Left renal pelvis (tissue), 4 donors: ENCODE data around the gene PANK1. TPM values are rescaled to one million over a fixed set of nuclear protein-coding genes. Genes with fewer than 3 reads are reported as not detected.

Experiments
- DNase-seq, 4 donors: peaks; one replicate each; pipeline ENCODE4 v3.0.0-alpha.2; 2013; ENCODE audit warnings: low read depth in 4 of 4, low spot score in 3 of 4
- polyA plus RNA-seq, 4 donors: library from polyadenylated mRNA; unstranded; fragments of 120-200 nt; gene quantifications; one replicate each; pipeline ENCODE4 v1.2.1, GENCODE V29; 2013; ENCODE audit not compliant: insufficient read length in 4 of 4

PANK1 gene
- 10 to 100 TPM; 16.6 to 51.3 (median 47.1) TPM for polyA plus RNA-seq

GRCh38 chr10:89644967-89645741 lies at the start of gene PANK1:
PANK1 (minus strand) TSS chr10:89645242; CDS start chr10:89644891, 351 bp downstream.
- DNase-seq = peak in 2 of 4 donors; percentile 56 to 57

GRCh38 chr10:89693176-89693575 lies 48.1 kb upstream of the PANK1 start:
- no peak for DNase-seq

GRCh38 chr10:89692416-89692815 lies 47.4 kb upstream of the PANK1 start:
- no peak for DNase-seq

- DNase-seq = no peak
These were observed 45.0 kb upstream of the PANK1 start for GRCh38 chr10:89690027-89690426.

GRCh38 chr10:89685936-89686335 lies 40.9 kb upstream of the PANK1 start:
- DNase-seq = no peak

GRCh38 chr10:89684604-89685003 lies 39.6 kb upstream of the PANK1 start:
- DNase-seq = no peak

GRCh38 chr10:89683883-89684282 lies 38.8 kb upstream of the PANK1 start:
- no peak for DNase-seq

GRCh38 chr10:89679986-89680385 lies 34.9 kb upstream of the PANK1 start:
- no peak for DNase-seq

GRCh38 chr10:89677341-89677740 lies 32.3 kb upstream of the PANK1 start:
- DNase-seq = no peak

- DNase-seq = no peak
These were observed 25.9 kb upstream of the PANK1 start for GRCh38 chr10:89670926-89671325.

- no peak for DNase-seq
These were observed 24.9 kb upstream of the PANK1 start for GRCh38 chr10:89669985-89670384.

- DNase-seq = no peak
These were observed 23.5 kb upstream of the PANK1 start for GRCh38 chr10:89668386-89669071.

GRCh38 chr10:89666138-89666537 lies 21.1 kb upstream of the PANK1 start:
- no peak for DNase-seq

GRCh38 chr10:89665302-89665701 lies 20.3 kb upstream of the PANK1 start:
- no peak for DNase-seq

- DNase-seq = no peak
These were observed 19.2 kb upstream of the PANK1 start for GRCh38 chr10:89664203-89664602.

GRCh38 chr10:89663144-89663543 lies 18.1 kb upstream of the PANK1 start:
- no peak for DNase-seq

- no peak for DNase-seq
These were observed 17.6 kb upstream of the PANK1 start for GRCh38 chr10:89662596-89662995.

GRCh38 chr10:89659143-89660131 lies 14.4 kb upstream of the PANK1 start:
- DNase-seq = no peak

GRCh38 chr10:89657302-89657701 lies 12.3 kb upstream of the PANK1 start:
- no peak for DNase-seq

GRCh38 chr10:89655722-89656121 lies 10.7 kb upstream of the PANK1 start:
- DNase-seq = no peak

GRCh38 chr10:89653410-89653869 lies 8.4 kb upstream of the PANK1 start:
- no peak for DNase-seq
